ENCODE results near the gene KRTAP3-3. TPM values are rescaled to one million over a fixed set of nuclear protein-coding genes. Genes with fewer than 3 reads are reported as not detected.

The KRTAP3-3 gene
- total and polyA plus RNA-seq, 2 experiments from 2014 or later = not detected

- 91% methylated on average over 1 of the region's 1 CpG for WGBS (ENCODE audit: low lambda C conversion rate, missing lambda C conversion rate)
- H3K4me2 ChIP-seq = no peak overlapping the region
- no peaks in the 10 kb centered on the region for H3K79me2 ChIP-seq
- peaks cover 6% of the 10 kb centered on the region for H3K4me1 ChIP-seq (ENCODE audit: insufficient read depth)
- TF ChIP-seq EZH2 (IDR thresholded peaks at IDR 0.05; ENCODE audit: borderline replicate concordance) = no peak
- TF ChIP-seq CTCF (IDR thresholded peaks at IDR 0.05; ENCODE audit: poor library complexity) = no peak
- TF ChIP-seq EZH2phosphoT487 (IDR thresholded peaks at IDR 0.05; ENCODE audit: low read depth, severe bottlenecking, unreplicated experiment) = no peak
- no peaks in the 10 kb centered on the region for H3K9me3 ChIP-seq (ENCODE audit: low read depth)
- no peak for DNase-seq (ENCODE audit: low spot score)
- no peaks in the 10 kb centered on the region for H3K36me3 ChIP-seq (replicated peaks; ENCODE audit: insufficient read depth, low read depth)
- no peaks in the 10 kb centered on the region for H4K20me1 ChIP-seq (ENCODE audit: insufficient read depth, poor library complexity, severe bottlenecking)
- H3K4me3 ChIP-seq = no peak overlapping the region
- no peak overlapping the region for H3K27ac ChIP-seq
- no peaks in the 10 kb centered on the region for H3K9me2 ChIP-seq (replicated peaks; ENCODE audit: insufficient read depth)
- H3K27me3 ChIP-seq = no peaks in the 10 kb centered on the region
- no peak overlapping the region for H2AFZ ChIP-seq
Observed at GRCh38 chr17:41009936-41010335, 16.0 kb upstream of the KRTAP3-3 start.

GRCh38 chr17:41009301-41009760 lies 15.4 kb upstream of the KRTAP3-3 start:
- Histone ChIP-seq H4K20me1 (ENCODE audit: insufficient read depth, poor library complexity, severe bottlenecking) (no peaks in the 10 kb centered on the region), H2AFZ (no peak overlapping the region), H3K9me3 (ENCODE audit: low read depth) (no peaks in the 10 kb centered on the region), H3K79me2 (no peaks in the 10 kb centered on the region), H3K4me3 (no peak overlapping the region), H3K27ac (no peak overlapping the region), H3K9me2 (replicated peaks; ENCODE audit: insufficient read depth) (no peaks in the 10 kb centered on the region), H3K27me3 (no peaks in the 10 kb centered on the region), H3K36me3 (replicated peaks; ENCODE audit: insufficient read depth, low read depth) (no peaks in the 10 kb centered on the region), H3K4me2 (no peak overlapping the region), H3K4me1 (ENCODE audit: insufficient read depth) (peaks cover 6% of the 10 kb centered on the region)
- TF ChIP-seq CTCF (IDR thresholded peaks at IDR 0.05; ENCODE audit: poor library complexity) (no peak), EZH2phosphoT487 (IDR thresholded peaks at IDR 0.05; ENCODE audit: low read depth, severe bottlenecking, unreplicated experiment) (no peak), EZH2 (IDR thresholded peaks at IDR 0.05; ENCODE audit: borderline replicate concordance) (no peak)
- DNase-seq (ENCODE audit: low spot score) = no peak
- 33% methylated on average over 4 of the region's 4 CpGs for WGBS (ENCODE audit: low lambda C conversion rate, missing lambda C conversion rate)

GRCh38 chr17:41008811-41009210 lies 14.8 kb upstream of the KRTAP3-3 start, which contains the start of gene KRTAP3-1:
Gene KRTAP3-1 (minus strand): TSS chr17:41009128. CDS start chr17:41009074, 54 bp downstream.
- H3K36me3 ChIP-seq (replicated peaks; ENCODE audit: insufficient read depth, low read depth) = no peaks in the 10 kb centered on the region
- H3K27me3 ChIP-seq = no peaks in the 10 kb centered on the region
- no peaks in the 10 kb centered on the region for H4K20me1 ChIP-seq (ENCODE audit: insufficient read depth, poor library complexity, severe bottlenecking)
- no peaks in the 10 kb centered on the region for H3K79me2 ChIP-seq
- H2AFZ ChIP-seq = no peak within 1 kb of the TSS
- peaks cover 6% of the 10 kb centered on the region for H3K4me1 ChIP-seq (ENCODE audit: insufficient read depth)
- H3K4me3 ChIP-seq = no peak within 1 kb of the TSS
- H3K27ac ChIP-seq = no peak within 1 kb of the TSS
- DNase-seq (ENCODE audit: low spot score) = no peak
- TF ChIP-seq EZH2 (IDR thresholded peaks at IDR 0.05; ENCODE audit: borderline replicate concordance) (no peak), CTCF (IDR thresholded peaks at IDR 0.05; ENCODE audit: poor library complexity) (no peak), EZH2phosphoT487 (IDR thresholded peaks at IDR 0.05; ENCODE audit: low read depth, severe bottlenecking, unreplicated experiment) (no peak)
- no peaks in the 10 kb centered on the region for H3K9me3 ChIP-seq (ENCODE audit: low read depth)
- no peak within 1 kb of the TSS for H3K4me2 ChIP-seq
- 79% methylated on average over 8 of the region's 8 CpGs for WGBS (ENCODE audit: low lambda C conversion rate, missing lambda C conversion rate)
- H3K9me2 ChIP-seq (replicated peaks; ENCODE audit: insufficient read depth) = no peaks in the 10 kb centered on the region
